T-helper 2 cell treated with Interferon-gamma antibody and Interleukin-4, amounts not matched to agents 100 ng/mL and 5 ng/mL, for 36 hours (primary cell): Measurements from ENCODE around the gene PARD3B. TPM values are rescaled to one million over a fixed set of nuclear protein-coding genes. Genes with fewer than 3 reads are reported as not detected.

Experiments used
- intact Hi-C: fragments of 100-400 bp; cut with micrococcal nuclease; formaldehyde crosslinking; loops from one replicate; pipeline ENCODE4 v1.15.1; 2023
- total RNA-seq: library from RNA; stranded (reverse); gene quantifications from 2 replicates; pipeline ENCODE4 v1.2.3, GENCODE V29; 2022

Gene PARD3B
- total RNA-seq, 1 donor from 2014 or later = 1.7 TPM

DNA sequence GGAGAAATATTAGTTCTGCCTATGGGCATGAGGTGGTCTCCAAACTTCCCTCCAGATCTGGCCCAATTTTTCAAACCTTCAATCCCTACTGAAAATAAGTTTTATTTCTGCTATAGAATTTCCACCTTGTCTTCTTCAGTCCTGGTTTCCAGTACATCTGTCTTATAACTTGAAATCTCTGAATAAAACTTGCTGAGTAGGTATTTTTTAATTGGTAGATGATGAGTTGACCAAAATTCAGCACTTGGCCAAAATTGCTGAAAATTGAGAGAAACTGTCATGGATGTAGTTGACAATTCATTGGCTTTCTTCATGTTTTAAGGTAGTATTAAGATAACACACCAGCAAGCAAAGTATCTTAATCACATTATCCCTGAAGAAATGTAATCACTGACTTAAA lies 206.2 kb downstream of the PARD3B start:
- intact Hi-C loops = no loop called here

DNA sequence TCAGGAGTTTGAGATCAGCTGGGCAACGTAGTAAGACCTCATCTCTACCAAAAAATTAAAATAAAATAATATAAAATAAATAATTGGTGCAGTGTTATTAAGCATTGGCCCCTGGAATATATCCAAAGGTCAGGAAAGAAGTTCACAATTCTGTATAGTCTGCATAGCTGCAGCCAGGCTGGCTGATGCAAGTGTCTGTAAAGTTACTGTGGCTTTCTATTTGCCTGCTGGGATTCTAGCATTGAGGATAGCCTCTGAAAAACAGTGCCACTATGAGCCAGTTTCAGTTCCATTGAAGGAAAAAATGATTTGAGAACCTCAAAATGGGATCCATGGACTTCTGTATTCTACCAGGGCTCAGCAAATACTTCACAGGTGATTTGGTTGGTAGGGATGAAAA lies 208.6 kb downstream of the PARD3B start:
- intact Hi-C loops = no loop called here

- intact Hi-C loops = no loop called here
Measured at GRCh38 chr2:204754898-204755297, 209.6 kb downstream of the PARD3B start.

GRCh38 chr2:204763974-204764703 lies 218.9 kb downstream of the PARD3B start:
- intact Hi-C loops = no loop called here

- intact Hi-C loops = no loop called here
Measured at GRCh38 chr2:204770735-204771134, 225.5 kb downstream of the PARD3B start.

GRCh38 chr2:204771721-204772120 lies 226.4 kb downstream of the PARD3B start:
- intact Hi-C loops = no loop called here

DNA sequence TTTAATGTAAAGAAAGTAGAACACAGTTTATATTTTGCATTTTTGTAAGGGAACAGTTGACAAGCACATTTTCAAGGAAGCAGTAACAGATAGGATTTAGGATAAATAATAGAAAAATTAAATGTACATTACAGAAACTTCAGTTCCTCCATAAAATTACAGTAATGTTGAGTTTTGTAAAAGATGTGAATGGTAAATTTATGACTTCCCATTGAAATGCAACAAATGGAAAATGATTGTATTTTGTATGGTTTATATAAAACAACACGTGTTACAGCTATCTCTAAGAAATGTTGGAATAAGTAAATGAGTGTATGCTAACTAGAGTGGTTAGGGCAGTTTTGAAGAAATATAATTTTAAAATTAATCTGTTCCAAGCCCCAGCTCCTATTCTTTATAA lies 227.3 kb downstream of the PARD3B start:
- intact Hi-C loops = no loop called here

- intact Hi-C loops = no loop called here
Measured at GRCh38 chr2:204775766-204776165, 230.5 kb downstream of the PARD3B start.

- intact Hi-C loops = no loop called here
Measured at GRCh38 chr2:204776781-204777559, 231.7 kb downstream of the PARD3B start.

GRCh38 chr2:204779771-204780170 lies 234.5 kb downstream of the PARD3B start:
- intact Hi-C loops = no loop called here

GRCh38 chr2:204781941-204782340 lies 236.7 kb downstream of the PARD3B start:
- intact Hi-C loops = no loop called here

- intact Hi-C loops = no loop called here
Measured at GRCh38 chr2:204790076-204790475, 244.8 kb downstream of the PARD3B start.

DNA sequence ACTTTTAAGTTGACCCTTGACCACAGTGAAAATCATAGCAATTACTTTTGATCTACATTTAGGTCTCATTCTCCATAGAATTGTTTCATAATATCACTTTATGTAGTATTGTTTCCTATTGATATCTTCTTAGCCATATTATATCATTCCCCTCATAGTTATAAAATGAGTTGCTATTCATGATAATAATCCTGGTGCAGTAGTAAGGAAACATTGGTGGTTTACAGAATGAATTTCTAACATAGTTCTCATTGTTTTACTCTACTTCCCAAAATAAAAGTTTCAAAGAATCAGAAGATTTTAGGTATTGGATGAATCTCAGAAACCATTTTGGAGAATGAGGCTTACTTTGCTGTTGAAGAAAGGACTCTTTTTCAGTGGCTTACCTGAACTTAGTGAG lies 246.0 kb downstream of the PARD3B start:
- intact Hi-C loops = no loop called here

- intact Hi-C loops = no loop called here
Measured at GRCh38 chr2:204794624-204795023, 249.3 kb downstream of the PARD3B start.

GRCh38 chr2:204795156-204795555 lies 249.9 kb downstream of the PARD3B start:
- intact Hi-C loops = no loop called here

GRCh38 chr2:204796581-204796980 lies 251.3 kb downstream of the PARD3B start:
- intact Hi-C loops = no loop called here

DNA sequence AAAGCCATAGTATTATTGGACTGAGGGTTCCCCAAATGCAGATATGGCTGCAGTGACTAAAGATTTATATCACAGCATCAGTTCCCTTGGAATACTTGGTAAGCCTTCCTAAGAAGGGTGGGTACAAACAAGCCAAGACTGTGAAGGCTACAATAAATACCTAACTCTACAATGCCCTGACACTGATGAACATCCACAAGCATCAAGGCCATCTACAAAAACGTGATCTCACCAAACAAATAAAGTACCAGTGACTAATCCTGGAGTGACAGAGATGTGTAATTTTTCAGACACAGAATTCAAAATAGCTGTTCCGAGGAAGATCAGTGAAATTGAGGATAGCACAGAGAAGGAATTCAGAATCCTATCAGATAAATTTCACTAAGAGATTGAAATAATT lies 254.5 kb downstream of the PARD3B start:
- intact Hi-C loops = no loop called here

GRCh38 chr2:204808494-204808893 lies 263.2 kb downstream of the PARD3B start:
- intact Hi-C loops = no loop called here

GRCh38 chr2:204824751-204825453 lies 279.6 kb downstream of the PARD3B start:
- intact Hi-C loops = no loop called here

- intact Hi-C loops = no loop called here
Measured at GRCh38 chr2:204825681-204826080, 280.4 kb downstream of the PARD3B start.

GRCh38 chr2:204827701-204828590 lies 282.7 kb downstream of the PARD3B start:
- intact Hi-C loops = no loop called here
